NCI-H748 (cell line): ENCODE data around the gene IGDCC3.
A peak's percentile ranks its signal among the peaks of the same experiment; 100 is the strongest.

Experiments
- DNase-seq: peaks from one replicate; lab custom pipeline; 2025; ENCODE audit not compliant: unreplicated experiment; lab: John Stamatoyannopoulos, UW

IGDCC3 gene

GRCh38 chr15:65344214-65344913 is 33.4 kb downstream of the IGDCC3 start:
- no peak for DNase-seq

- no peak for DNase-seq
Observed at GRCh38 chr15:65343374-65343981, 34.3 kb downstream of the IGDCC3 start.

- DNase-seq, result no peak
Observed at GRCh38 chr15:65342493-65342892, 35.3 kb downstream of the IGDCC3 start.

- no peak for DNase-seq
Observed at GRCh38 chr15:65339920-65340319, 37.9 kb downstream of the IGDCC3 start.

- no peak for DNase-seq
Observed at GRCh38 chr15:65339416-65339815, 38.4 kb downstream of the IGDCC3 start.

- DNase-seq, result no peak
Observed at GRCh38 chr15:65338823-65339222, 39.0 kb downstream of the IGDCC3 start.

- peak; percentile 83 for DNase-seq
Observed at GRCh38 chr15:65338366-65338765, 39.4 kb downstream of the IGDCC3 start.

GRCh38 chr15:65337436-65338070 is 40.2 kb downstream of the IGDCC3 start:
- DNase-seq, result peak; percentile 16

- DNase-seq, result peak; percentile 5
Observed at GRCh38 chr15:65336493-65337435, 41.0 kb downstream of the IGDCC3 start.

GRCh38 chr15:65335278-65336055 is 42.3 kb downstream of the IGDCC3 start:
- no peak for DNase-seq

- peak; percentile 49 for DNase-seq
Observed at GRCh38 chr15:65334586-65335231, 43.1 kb downstream of the IGDCC3 start.

- DNase-seq, result no peak
Observed at GRCh38 chr15:65333856-65334255, 43.9 kb downstream of the IGDCC3 start.

- DNase-seq, result no peak
Observed at GRCh38 chr15:65333148-65333820, 44.5 kb downstream of the IGDCC3 start.

- no peak for DNase-seq
Observed at GRCh38 chr15:65332391-65333147, 45.2 kb downstream of the IGDCC3 start.

GRCh38 chr15:65331811-65332210 is 46.0 kb downstream of the IGDCC3 start:
- DNase-seq, result no peak

- DNase-seq, result no peak
Observed at GRCh38 chr15:65330934-65331645, 46.7 kb downstream of the IGDCC3 start.

- DNase-seq, result no peak
Observed at GRCh38 chr15:65329984-65330735, 47.6 kb downstream of the IGDCC3 start.
